K562 (cell line): ENCODE results near the gene ARAP1. TPM values are rescaled to one million over a fixed set of nuclear protein-coding genes. Genes with fewer than 3 reads are reported as not detected.

ENCODE experiments used
- ATAC-seq: fragments of 200-7000 bp; cut with Tn5 transposase; 3 replicates; pipeline ENCODE4 v1.9.1; 2020; ENCODE audit warnings: moderate library complexity
- BruUV-seq: library from RNA; stranded (reverse); fragments of 400-500 nt; replicated peaks from 2 replicates; lab custom pipeline; 2021; lab: Mats Ljungman, UMichigan
- CTCF ChIA-PET: fragments of 300-600 bp; formaldehyde crosslinking; extraction: SDS; loops from one replicate; lab custom pipeline; 2021; ENCODE audit warnings: low intra/inter-chr PET ratio; lab: Yijun Ruan, JAX
- POLR2A ChIA-PET: fragments of 300-600, 350-650 bp; sonication (Branson Sonifier 250); formaldehyde crosslinking; extraction: SDS; loops from one replicate; lab custom pipeline; 2021; ENCODE audit warnings: antibody characterized with exemption, inconsistent platforms; lab: Yijun Ruan, JAX
- DNase-seq, 4 experiments: peaks; one replicate each; pipeline versions ENCODE4 v3.0.0 to v3.0.0-alpha.2; 2011 to 2018; ENCODE audit warnings: low spot score in 3 of 4, mixed read lengths in 3 of 4; ENCODE audit errors: extremely low read depth in 1 of 4
- FAIRE-seq: peaks from 2 replicates; lab custom pipeline; 2011; peaks lifted over from hg19 to GRCh38; lab: Jason Lieb, UNC
- H2AFZ ChIP-seq: 2 replicates; pipeline ENCODE4 v1.6.0; 2011; ENCODE audit warnings: low read depth, low read length, control low read depth, inconsistent platforms
- H3K27ac ChIP-seq: fragments of 200-600 bp; 3 replicates; pipeline ENCODE4 v1.8.0; 2011; ENCODE audit warnings: low read depth, mild to moderate bottlenecking, control low read depth, inconsistent platforms, low read length, moderate library complexity, mixed read lengths; ENCODE audit errors: extremely low read depth
- H3K27me3 ChIP-seq, 2 experiments: fragments of 300-600 bp in 1 of 2; 2 replicates in 1 of 2; 3 replicates in 1 of 2; pipeline versions ENCODE4 v1.6.0 to v1.8.0; 2011; ENCODE audit warnings: inconsistent platforms in 2 of 2, low read length in 2 of 2, mild to moderate bottlenecking in 1 of 2, mixed read lengths in 1 of 2, moderate library complexity in 1 of 2; ENCODE audit not compliant: control insufficient read depth in 2 of 2, insufficient read depth in 2 of 2
- H3K36me3 ChIP-seq: fragments of 300-600 bp; 3 replicates; pipeline ENCODE4 v1.8.0; 2011; ENCODE audit warnings: mild to moderate bottlenecking, low read length, inconsistent platforms; ENCODE audit not compliant: control insufficient read depth, insufficient read depth
- H3K4me1 ChIP-seq, 2 experiments: fragments of 200-600 bp in 1 of 2; replicated peaks in 1 of 2; 2 replicates in 1 of 2; 3 replicates in 1 of 2; pipeline versions ENCODE4 v1.5.1 to v1.8.0; 2011; ENCODE audit warnings: inconsistent platforms in 2 of 2, low read length in 2 of 2, mild to moderate bottlenecking in 1 of 2, mixed read lengths in 1 of 2, moderate library complexity in 1 of 2; ENCODE audit not compliant: control insufficient read depth in 2 of 2, insufficient read depth in 2 of 2
- H3K4me2 ChIP-seq: 2 replicates; pipeline ENCODE4 v1.6.1; 2011; ENCODE audit warnings: low read length, control low read depth, inconsistent platforms, mixed read lengths; ENCODE audit not compliant: insufficient read depth
- H3K4me3 ChIP-seq: fragments of 200-600 bp; sonication (generic), shearing (Covaris generic); 2 replicates; pipeline ENCODE4 v1.5.1; 2016; ENCODE audit warnings: control low read depth, inconsistent platforms
- H3K79me2 ChIP-seq: fragments of 200-600 bp; 3 replicates; pipeline ENCODE4 v1.8.0; 2011; ENCODE audit warnings: low read length, inconsistent platforms; ENCODE audit not compliant: control insufficient read depth, insufficient read depth
- H3K9ac ChIP-seq, 2 experiments: 2 replicates each; pipeline versions ENCODE4 v1.6.0 to v1.6.1; 2011; ENCODE audit warnings: low read depth in 2 of 2, low read length in 2 of 2, control low read depth in 1 of 2, inconsistent platforms in 1 of 2, mild to moderate bottlenecking in 1 of 2, mixed read lengths in 1 of 2; ENCODE audit not compliant: insufficient read depth in 1 of 2
- H3K9me1 ChIP-seq: one replicate; pipeline ENCODE4 v1.6.0; 2011; ENCODE audit warnings: inconsistent platforms, mild to moderate bottlenecking, low read length, moderate library complexity; ENCODE audit not compliant: control insufficient read depth, insufficient read depth
- H3K9me3 ChIP-seq: replicated peaks from 2 replicates; pipeline ENCODE4 v1.5.1; 2011; ENCODE audit warnings: low read depth, low read length, inconsistent platforms; ENCODE audit not compliant: control insufficient read depth, insufficient read depth
- H4K20me1 ChIP-seq: replicated peaks from 2 replicates; pipeline ENCODE4 v1.6.1; 2011; ENCODE audit warnings: low read length, inconsistent platforms, mixed read lengths; ENCODE audit not compliant: control insufficient read depth, insufficient read depth
- ARNT ChIP-seq, 2 experiments: fragments of 450-650 bp; IDR thresholded peaks; 2 replicates each; pipeline ENCODE4 v1.6.1; 2016; ENCODE audit warnings: mild to moderate bottlenecking in 1 of 2
- EP300 ChIP-seq: IDR thresholded peaks from 2 replicates; pipeline ENCODE4 v1.6.1; 2012; ENCODE audit warnings: low read length, improper control_type of control experiment
- ETS2 ChIP-seq: IDR thresholded peaks from 2 replicates; pipeline ENCODE4 v1.6.1; 2016; ENCODE audit warnings: borderline replicate concordance, missing genetic modification characterization, mild to moderate bottlenecking, moderate library complexity, missing compliant biosample characterization; ENCODE audit not compliant: poor library complexity, severe bottlenecking
- FOXA1 ChIP-seq: fragments of 450-650 bp; IDR thresholded peaks from 2 replicates; pipeline ENCODE4 v1.6.1; 2016; ENCODE audit warnings: mild to moderate bottlenecking, borderline replicate concordance
- KHSRP ChIP-seq: fragments of 450-650 bp; IDR thresholded peaks from 2 replicates; pipeline ENCODE4 v1.6.1; 2017
- PYGO2 ChIP-seq: fragments of 450-650 bp; IDR thresholded peaks from 2 replicates; pipeline ENCODE4 v1.6.1; 2016; ENCODE audit warnings: mild to moderate bottlenecking, missing genetic modification characterization, moderate library complexity, missing compliant biosample characterization
- SMAD3 ChIP-seq: fragments of 450-650 bp; formaldehyde crosslinking; conservative IDR thresholded peaks from 2 replicates; pipeline ENCODE4 v1.4.0; 2020; ENCODE audit warnings: mild to moderate bottlenecking
- SMARCC2 ChIP-seq: fragments of 450-650 bp; IDR thresholded peaks from 2 replicates; pipeline ENCODE4 v1.6.1; 2017; ENCODE audit warnings: antibody characterized with exemption, moderate library complexity, mild to moderate bottlenecking, low read depth
- ZNF134 ChIP-seq: fragments of 250-450 bp; sonication (Bioruptor Pico); conservative IDR thresholded peaks from 2 replicates; pipeline ENCODE4 v1.4.0; 2020
- ZNF143 ChIP-seq: sonication (generic); formaldehyde crosslinking; IDR thresholded peaks from 2 replicates; pipeline ENCODE4 v1.9.0; 2022; ENCODE audit warnings: mild to moderate bottlenecking, missing genetic modification reagents
- ZNF165 ChIP-seq: fragments of 250-450 bp; sonication (Bioruptor Pico); IDR thresholded peaks from 2 replicates; pipeline ENCODE4 v1.4.0; 2020; ENCODE audit warnings: borderline replicate concordance
- ZNF583 ChIP-seq: fragments of 250-450 bp; sonication (Bioruptor Pico); IDR thresholded peaks from 2 replicates; pipeline ENCODE4 v1.4.0; 2020
- ZNF644 ChIP-seq: fragments of 200-800 bp; sonication (Bioruptor generic); IDR thresholded peaks from 2 replicates; pipeline ENCODE4 v1.6.1; 2016; ENCODE audit warnings: low read depth, missing genetic modification characterization, missing compliant biosample characterization
- ZNF79 ChIP-seq: fragments of 250-450 bp; sonication (Bioruptor Pico); IDR thresholded peaks from 2 replicates; pipeline ENCODE4 v1.4.0; 2020; ENCODE audit warnings: low read depth, mild to moderate bottlenecking, moderate library complexity
- WGBS: fragments of 100-300 bp; shearing (Covaris generic); methylation state at CpG from one replicate; pipeline ENCODE4 v1.1.6; 2016; ENCODE audit warnings: low coverage, mixed read lengths; ENCODE audit not compliant: insufficient coverage; ENCODE audit errors: missing lambda C conversion rate; 5-methylcytosine and 5-hydroxymethylcytosine counted together
- in situ Hi-C: fragments of 300-500 bp; cut with MboI; formaldehyde crosslinking; loops from 4 replicates; pipeline ENCODE4 v1.15.0; 2018; ENCODE audit warnings: inconsistent platforms, mixed read lengths
- intact Hi-C: fragments of 100-400 bp; cut with micrococcal nuclease; formaldehyde crosslinking; loops from 2 replicates; pipeline ENCODE4 v1.14.2; 2022
- polyA plus RNA-seq, 8 experiments: library from polyadenylated mRNA; depleted of rRNA in 4 of 8; stranded (reverse) in 5 of 8; unstranded in 3 of 8; fragments of >200 nt; fragmentation: Nextera tagmentation in 2 of 8; fragmentation: Illumina TruSeq in 1 of 8; extraction: Ambion mirVana in 2 of 8; extraction: Trizol in 1 of 8; gene quantifications; 2 replicates each; pipeline versions ENCODE4 v1.2.1 to v1.2.3, GENCODE V29; 2011 to 2014; ENCODE audit warnings: inconsistent platforms in 1 of 8, missing spikeins in 1 of 8
- total RNA-seq, 7 experiments: library from RNA; depleted of rRNA in 6 of 7; stranded (reverse); fragments of >200 nt in 6 of 7; fragmentation: Illumina TruSeq in 2 of 7; extraction: Trizol in 2 of 7; gene quantifications; 2 replicates each; pipeline versions ENCODE4 v1.2.1 to v1.2.3, GENCODE V29; 2011 to 2021; ENCODE audit warnings: low replicate concordance in 1 of 7
- TF ChIP-seq, protein P1 (sequence below): IDR thresholded peaks from 2 replicates; pipeline ENCODE4 v1.6.1; 2011; ENCODE audit warnings: borderline replicate concordance, low read depth, mild to moderate bottlenecking, moderate library complexity, low read length; ENCODE audit not compliant: insufficient read depth, poor library complexity, severe bottlenecking
- TF ChIP-seq, protein P2 (sequence below): fragments of 450-650 bp; formaldehyde crosslinking; IDR thresholded peaks from 2 replicates; pipeline ENCODE4 v1.4.0; 2020; ENCODE audit warnings: mild to moderate bottlenecking, moderate library complexity

ARAP1 gene
- total and polyA plus RNA-seq, 9 of the 15 experiments (the other 6 are each of a cell fraction or from before 2014, with no cell fraction given), result 0.23 to 67.0 (median 24.6) TPM

DNA sequence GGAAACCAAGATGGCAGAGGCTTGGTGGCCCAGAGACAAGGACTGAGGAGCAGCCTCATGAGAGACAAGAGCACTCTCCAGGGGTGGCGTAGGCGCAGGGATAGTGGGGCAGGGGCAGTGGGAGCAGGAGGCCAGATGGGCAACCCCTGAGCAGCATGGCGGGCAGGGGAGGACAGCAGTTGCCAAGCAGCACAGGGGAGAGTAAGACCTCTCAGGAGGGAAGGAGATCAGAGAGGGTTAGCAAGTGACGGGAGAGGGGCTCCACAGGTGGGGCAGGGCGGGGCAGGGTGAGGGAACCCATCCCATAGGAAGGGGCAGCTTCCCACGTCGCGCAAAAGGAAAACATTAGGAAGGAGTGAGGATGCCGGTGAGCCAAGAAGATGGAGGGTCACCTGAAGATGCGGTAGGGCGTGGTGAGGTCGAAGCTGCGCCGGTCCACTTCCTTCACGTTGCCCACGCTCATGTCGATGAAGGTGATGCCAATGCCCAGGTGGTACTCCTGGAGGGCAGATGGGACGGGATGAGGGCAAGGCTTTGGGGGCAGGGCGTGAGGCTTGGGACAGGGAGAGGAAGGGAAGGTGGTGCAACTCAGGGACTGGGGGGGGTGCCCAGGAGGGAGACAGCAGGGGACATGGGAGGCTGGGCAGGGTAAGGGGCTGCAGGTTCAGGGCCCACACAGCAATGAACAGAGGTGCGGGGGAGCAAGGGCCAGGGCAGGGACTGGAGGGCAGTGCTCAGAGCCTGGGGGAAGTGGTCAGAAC lies 42.5 kb downstream of the ARAP1 start:
- H2AFZ ChIP-seq, result no peak overlapping the region
- H4K20me1 ChIP-seq, result no peaks in the 10 kb centered on the region
- ChIA-PET POLR2A (no interaction called here), CTCF (no interaction called here)
- TF ChIP-seq ARNT (IDR thresholded peaks at IDR 0.05), result no peak
- no peak for TF ChIP-seq SMARCC2
- TF ChIP-seq SMAD3 (CRISPR knock-in tag), result no peak
- TF ChIP-seq ZNF79 (CRISPR knock-in tag), result no peak
- no peak for TF ChIP-seq ZNF143 (CRISPR knock-in tag)
- no peak for TF ChIP-seq ZNF165 (CRISPR knock-in tag)
- TF ChIP-seq ETS2 (tag), result no peak
- TF ChIP-seq ZNF583 (CRISPR knock-in tag), result no peak
- no peak for TF ChIP-seq PYGO2 (tag)
- TF ChIP-seq KHSRP, result no peak
- TF ChIP-seq, protein P1, sequence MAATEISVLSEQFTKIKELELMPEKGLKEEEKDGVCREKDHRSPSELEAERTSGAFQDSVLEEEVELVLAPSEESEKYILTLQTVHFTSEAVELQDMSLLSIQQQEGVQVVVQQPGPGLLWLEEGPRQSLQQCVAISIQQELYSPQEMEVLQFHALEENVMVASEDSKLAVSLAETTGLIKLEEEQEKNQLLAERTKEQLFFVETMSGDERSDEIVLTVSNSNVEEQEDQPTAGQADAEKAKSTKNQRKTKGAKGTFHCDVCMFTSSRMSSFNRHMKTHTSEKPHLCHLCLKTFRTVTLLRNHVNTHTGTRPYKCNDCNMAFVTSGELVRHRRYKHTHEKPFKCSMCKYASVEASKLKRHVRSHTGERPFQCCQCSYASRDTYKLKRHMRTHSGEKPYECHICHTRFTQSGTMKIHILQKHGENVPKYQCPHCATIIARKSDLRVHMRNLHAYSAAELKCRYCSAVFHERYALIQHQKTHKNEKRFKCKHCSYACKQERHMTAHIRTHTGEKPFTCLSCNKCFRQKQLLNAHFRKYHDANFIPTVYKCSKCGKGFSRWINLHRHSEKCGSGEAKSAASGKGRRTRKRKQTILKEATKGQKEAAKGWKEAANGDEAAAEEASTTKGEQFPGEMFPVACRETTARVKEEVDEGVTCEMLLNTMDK, result no peak
- TF ChIP-seq, protein P2, sequence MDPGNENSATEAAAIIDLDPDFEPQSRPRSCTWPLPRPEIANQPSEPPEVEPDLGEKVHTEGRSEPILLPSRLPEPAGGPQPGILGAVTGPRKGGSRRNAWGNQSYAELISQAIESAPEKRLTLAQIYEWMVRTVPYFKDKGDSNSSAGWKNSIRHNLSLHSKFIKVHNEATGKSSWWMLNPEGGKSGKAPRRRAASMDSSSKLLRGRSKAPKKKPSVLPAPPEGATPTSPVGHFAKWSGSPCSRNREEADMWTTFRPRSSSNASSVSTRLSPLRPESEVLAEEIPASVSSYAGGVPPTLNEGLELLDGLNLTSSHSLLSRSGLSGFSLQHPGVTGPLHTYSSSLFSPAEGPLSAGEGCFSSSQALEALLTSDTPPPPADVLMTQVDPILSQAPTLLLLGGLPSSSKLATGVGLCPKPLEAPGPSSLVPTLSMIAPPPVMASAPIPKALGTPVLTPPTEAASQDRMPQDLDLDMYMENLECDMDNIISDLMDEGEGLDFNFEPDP (CRISPR knock-in tag), result no peak
- TF ChIP-seq EP300, result no peak
- no peak for TF ChIP-seq ZNF134 (CRISPR knock-in tag)
- no peak for TF ChIP-seq FOXA1
- TF ChIP-seq ZNF644 (tag), result no peak
- H3K27ac ChIP-seq, result no peak overlapping the region
- no peak overlapping the region for H3K4me3 ChIP-seq
- no peaks in the 10 kb centered on the region for H3K27me3 ChIP-seq
- H3K4me2 ChIP-seq, result no peak overlapping the region
- in situ Hi-C loops (no loop called here), intact Hi-C loops (no loop called here)
- DNase-seq, result no peak
- no peaks in the 10 kb centered on the region for H3K9me3 ChIP-seq
- no TSS peak for BruUV-seq
- H3K4me1 ChIP-seq, result peaks cover 0 to 24% of the 10 kb centered on the region in 2 experiments; a peak in 2 of 5 replicates
- ATAC-seq, result no peak
- FAIRE-seq, result no peak
- H3K9me1 ChIP-seq, result no peaks in the 10 kb centered on the region
- WGBS, result 96% methylated on average over 10 of the region's 20 CpGs
- no peak overlapping the region for H3K9ac ChIP-seq
- H3K36me3 ChIP-seq, result peaks cover 83% of the 10 kb centered on the region; the same call in 2 of the 3 replicates
- no peaks in the 10 kb centered on the region for H3K79me2 ChIP-seq
